K562 (cell line): ENCODE data around the gene VEGFB. TPM values are rescaled to one million over a fixed set of nuclear protein-coding genes. Genes with fewer than 3 reads are reported as not detected.

Source experiments
- CAMTA2 ChIP-seq: fragments of 250-450 bp; sonication (Bioruptor Pico); conservative IDR thresholded peaks from 2 replicates; pipeline ENCODE4 v1.5.1; 2022
- E2F3 ChIP-seq: fragments of 250-450 bp; sonication (Bioruptor Pico); IDR thresholded peaks from 2 replicates; pipeline ENCODE4 v1.4.0; 2020; ENCODE audit warnings: mild to moderate bottlenecking
- FOXA1 ChIP-seq: fragments of 450-650 bp; IDR thresholded peaks from 2 replicates; pipeline ENCODE4 v1.6.1; 2016; ENCODE audit warnings: mild to moderate bottlenecking, borderline replicate concordance
- GATA2 ChIP-seq: sonication (generic); formaldehyde crosslinking; IDR thresholded peaks from 2 replicates; pipeline ENCODE4 v1.4.0; 2020; ENCODE audit warnings: mild to moderate bottlenecking, missing genetic modification reagents
- KDM5B ChIP-seq: fragments of 200-600 bp; sonication (generic); IDR thresholded peaks from 2 replicates; pipeline ENCODE4 v1.6.1; 2012; ENCODE audit warnings: low read depth, mild to moderate bottlenecking, moderate library complexity, low read length, control low read depth, inconsistent platforms; ENCODE audit not compliant: insufficient replicate concordance
- MAFK ChIP-seq: IDR thresholded peaks from 2 replicates; pipeline ENCODE4 v1.6.1; 2011; ENCODE audit warnings: low read length, improper control_type of control experiment
- ZNF444 ChIP-seq: fragments of 250-450 bp; sonication (Bioruptor Pico); IDR thresholded peaks from 2 replicates; pipeline ENCODE4 v1.4.0; 2020; ENCODE audit warnings: mild to moderate bottlenecking, moderate library complexity
- ZNF583 ChIP-seq: fragments of 250-450 bp; sonication (Bioruptor Pico); IDR thresholded peaks from 2 replicates; pipeline ENCODE4 v1.4.0; 2020
- polyA plus RNA-seq, 8 experiments: library from polyadenylated mRNA; depleted of rRNA in 4 of 8; stranded (reverse) in 5 of 8; unstranded in 3 of 8; fragments of >200 nt; fragmentation: Nextera tagmentation in 2 of 8; fragmentation: Illumina TruSeq in 1 of 8; extraction: Ambion mirVana in 2 of 8; extraction: Trizol in 1 of 8; gene quantifications; 2 replicates each; pipeline versions ENCODE4 v1.2.1 to v1.2.3, GENCODE V29; 2011 to 2014; ENCODE audit warnings: inconsistent platforms in 1 of 8, missing spikeins in 1 of 8
- total RNA-seq, 7 experiments: library from RNA; depleted of rRNA in 6 of 7; stranded (reverse); fragments of >200 nt in 6 of 7; fragmentation: Illumina TruSeq in 2 of 7; extraction: Trizol in 2 of 7; gene quantifications; 2 replicates each; pipeline versions ENCODE4 v1.2.1 to v1.2.3, GENCODE V29; 2011 to 2021; ENCODE audit warnings: low replicate concordance in 1 of 7
- TF ChIP-seq, protein P1 (sequence below): fragments of 450-650 bp; formaldehyde crosslinking; IDR thresholded peaks from 2 replicates; pipeline ENCODE4 v1.4.0; 2022; ENCODE audit warnings: mild to moderate bottlenecking, moderate library complexity
- TF ChIP-seq, protein P2 (sequence below): fragments of 250-450 bp; sonication (Bioruptor Pico); IDR thresholded peaks from 2 replicates; pipeline ENCODE4 v1.8.0; 2021; ENCODE audit warnings: moderate library complexity, mild to moderate bottlenecking, inconsistent platforms
- TF ChIP-seq, protein P3 (sequence below), 2 experiments: fragments of 450-650 bp; IDR thresholded peaks; 2 replicates each; pipeline ENCODE4 v1.6.1; 2018; ENCODE audit warnings: mild to moderate bottlenecking in 2 of 2, low read depth in 1 of 2; ENCODE audit not compliant: partially characterized antibody in 2 of 2
- TF ChIP-seq, protein P4 (sequence below): sonication (generic); formaldehyde crosslinking; IDR thresholded peaks from 2 replicates; pipeline ENCODE4 v1.8.0; 2022; ENCODE audit warnings: mild to moderate bottlenecking, missing genetic modification reagents

The VEGFB gene
- total and polyA plus RNA-seq, 9 of the 15 experiments (the other 6 are each of a cell fraction or from before 2014, with no cell fraction given) = 11.0 to 83.4 (median 25.7) TPM

DNA sequence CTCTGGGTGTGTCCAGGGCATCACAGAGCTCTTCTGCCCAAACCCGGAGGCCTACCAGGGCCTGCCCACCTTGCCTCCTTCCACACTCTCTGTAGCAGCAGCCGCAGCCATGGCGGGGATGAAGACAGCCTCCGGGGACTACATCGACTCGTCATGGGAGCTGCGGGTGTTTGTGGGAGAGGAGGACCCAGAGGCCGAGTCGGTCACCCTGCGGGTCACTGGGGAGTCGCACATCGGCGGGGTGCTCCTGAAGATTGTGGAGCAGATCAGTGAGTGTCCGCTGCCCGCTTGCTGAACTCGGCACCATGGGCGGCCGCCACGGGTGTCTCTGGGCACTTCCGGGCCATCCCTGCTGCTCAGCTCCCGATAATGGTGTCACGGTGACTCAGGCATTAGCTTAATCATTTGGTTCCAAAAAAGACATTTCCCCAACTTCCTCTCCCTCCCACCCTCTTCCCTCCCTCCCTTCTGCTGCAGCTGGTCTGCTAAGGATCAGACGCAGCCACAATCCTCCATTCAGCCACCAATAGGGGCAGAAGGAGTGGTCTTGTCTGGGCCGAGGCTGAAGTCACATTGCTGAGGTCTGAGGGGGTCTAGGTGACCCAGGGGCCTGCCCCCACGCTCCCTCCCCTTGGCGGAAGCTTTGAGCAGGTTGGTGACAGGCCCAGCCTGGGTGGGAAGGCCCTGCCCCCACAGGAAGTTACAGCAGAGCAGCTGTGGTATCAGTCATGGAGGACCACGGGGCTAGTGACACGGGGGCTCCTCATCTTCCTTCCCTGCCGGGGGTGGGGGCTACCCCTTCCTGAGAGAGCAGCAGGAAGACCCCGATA is 26.9 kb upstream of the VEGFB start (continued):
- TF ChIP-seq, protein P1, sequence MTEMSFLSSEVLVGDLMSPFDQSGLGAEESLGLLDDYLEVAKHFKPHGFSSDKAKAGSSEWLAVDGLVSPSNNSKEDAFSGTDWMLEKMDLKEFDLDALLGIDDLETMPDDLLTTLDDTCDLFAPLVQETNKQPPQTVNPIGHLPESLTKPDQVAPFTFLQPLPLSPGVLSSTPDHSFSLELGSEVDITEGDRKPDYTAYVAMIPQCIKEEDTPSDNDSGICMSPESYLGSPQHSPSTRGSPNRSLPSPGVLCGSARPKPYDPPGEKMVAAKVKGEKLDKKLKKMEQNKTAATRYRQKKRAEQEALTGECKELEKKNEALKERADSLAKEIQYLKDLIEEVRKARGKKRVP (CRISPR knock-in tag) = no peak
- TF ChIP-seq ZNF583 (0 out of 2 replicates have a peak, but pooled peaks have one; percentile 18), ZNF444 (CRISPR knock-in tag) (no peak), E2F3 (peak; percentile 50; the same call in 1 of the 2 replicates), FOXA1 (no peak), KDM5B (peak; percentile 45), GATA2 (CRISPR knock-in tag) (peak; percentile 49; the same call in 1 of the 2 replicates), CAMTA2 (CRISPR knock-in tag) (no peak), MAFK (peak; percentile 84)
- TF ChIP-seq, protein P2, sequence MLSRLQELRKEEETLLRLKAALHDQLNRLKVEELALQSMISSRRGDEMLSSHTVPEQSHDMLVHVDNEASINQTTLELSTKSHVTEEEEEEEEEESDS = no peak
- TF ChIP-seq, protein P3, sequence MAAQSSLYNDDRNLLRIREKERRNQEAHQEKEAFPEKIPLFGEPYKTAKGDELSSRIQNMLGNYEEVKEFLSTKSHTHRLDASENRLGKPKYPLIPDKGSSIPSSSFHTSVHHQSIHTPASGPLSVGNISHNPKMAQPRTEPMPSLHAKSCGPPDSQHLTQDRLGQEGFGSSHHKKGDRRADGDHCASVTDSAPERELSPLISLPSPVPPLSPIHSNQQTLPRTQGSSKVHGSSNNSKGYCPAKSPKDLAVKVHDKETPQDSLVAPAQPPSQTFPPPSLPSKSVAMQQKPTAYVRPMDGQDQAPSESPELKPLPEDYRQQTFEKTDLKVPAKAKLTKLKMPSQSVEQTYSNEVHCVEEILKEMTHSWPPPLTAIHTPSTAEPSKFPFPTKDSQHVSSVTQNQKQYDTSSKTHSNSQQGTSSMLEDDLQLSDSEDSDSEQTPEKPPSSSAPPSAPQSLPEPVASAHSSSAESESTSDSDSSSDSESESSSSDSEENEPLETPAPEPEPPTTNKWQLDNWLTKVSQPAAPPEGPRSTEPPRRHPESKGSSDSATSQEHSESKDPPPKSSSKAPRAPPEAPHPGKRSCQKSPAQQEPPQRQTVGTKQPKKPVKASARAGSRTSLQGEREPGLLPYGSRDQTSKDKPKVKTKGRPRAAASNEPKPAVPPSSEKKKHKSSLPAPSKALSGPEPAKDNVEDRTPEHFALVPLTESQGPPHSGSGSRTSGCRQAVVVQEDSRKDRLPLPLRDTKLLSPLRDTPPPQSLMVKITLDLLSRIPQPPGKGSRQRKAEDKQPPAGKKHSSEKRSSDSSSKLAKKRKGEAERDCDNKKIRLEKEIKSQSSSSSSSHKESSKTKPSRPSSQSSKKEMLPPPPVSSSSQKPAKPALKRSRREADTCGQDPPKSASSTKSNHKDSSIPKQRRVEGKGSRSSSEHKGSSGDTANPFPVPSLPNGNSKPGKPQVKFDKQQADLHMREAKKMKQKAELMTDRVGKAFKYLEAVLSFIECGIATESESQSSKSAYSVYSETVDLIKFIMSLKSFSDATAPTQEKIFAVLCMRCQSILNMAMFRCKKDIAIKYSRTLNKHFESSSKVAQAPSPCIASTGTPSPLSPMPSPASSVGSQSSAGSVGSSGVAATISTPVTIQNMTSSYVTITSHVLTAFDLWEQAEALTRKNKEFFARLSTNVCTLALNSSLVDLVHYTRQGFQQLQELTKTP (IDR thresholded peaks at IDR 0.05; ENCODE audit: low read depth in 1 of 2, partially characterized antibody in 2 of 2) = peak in 1 of 2 experiments; percentile 50
- TF ChIP-seq, protein P4, sequence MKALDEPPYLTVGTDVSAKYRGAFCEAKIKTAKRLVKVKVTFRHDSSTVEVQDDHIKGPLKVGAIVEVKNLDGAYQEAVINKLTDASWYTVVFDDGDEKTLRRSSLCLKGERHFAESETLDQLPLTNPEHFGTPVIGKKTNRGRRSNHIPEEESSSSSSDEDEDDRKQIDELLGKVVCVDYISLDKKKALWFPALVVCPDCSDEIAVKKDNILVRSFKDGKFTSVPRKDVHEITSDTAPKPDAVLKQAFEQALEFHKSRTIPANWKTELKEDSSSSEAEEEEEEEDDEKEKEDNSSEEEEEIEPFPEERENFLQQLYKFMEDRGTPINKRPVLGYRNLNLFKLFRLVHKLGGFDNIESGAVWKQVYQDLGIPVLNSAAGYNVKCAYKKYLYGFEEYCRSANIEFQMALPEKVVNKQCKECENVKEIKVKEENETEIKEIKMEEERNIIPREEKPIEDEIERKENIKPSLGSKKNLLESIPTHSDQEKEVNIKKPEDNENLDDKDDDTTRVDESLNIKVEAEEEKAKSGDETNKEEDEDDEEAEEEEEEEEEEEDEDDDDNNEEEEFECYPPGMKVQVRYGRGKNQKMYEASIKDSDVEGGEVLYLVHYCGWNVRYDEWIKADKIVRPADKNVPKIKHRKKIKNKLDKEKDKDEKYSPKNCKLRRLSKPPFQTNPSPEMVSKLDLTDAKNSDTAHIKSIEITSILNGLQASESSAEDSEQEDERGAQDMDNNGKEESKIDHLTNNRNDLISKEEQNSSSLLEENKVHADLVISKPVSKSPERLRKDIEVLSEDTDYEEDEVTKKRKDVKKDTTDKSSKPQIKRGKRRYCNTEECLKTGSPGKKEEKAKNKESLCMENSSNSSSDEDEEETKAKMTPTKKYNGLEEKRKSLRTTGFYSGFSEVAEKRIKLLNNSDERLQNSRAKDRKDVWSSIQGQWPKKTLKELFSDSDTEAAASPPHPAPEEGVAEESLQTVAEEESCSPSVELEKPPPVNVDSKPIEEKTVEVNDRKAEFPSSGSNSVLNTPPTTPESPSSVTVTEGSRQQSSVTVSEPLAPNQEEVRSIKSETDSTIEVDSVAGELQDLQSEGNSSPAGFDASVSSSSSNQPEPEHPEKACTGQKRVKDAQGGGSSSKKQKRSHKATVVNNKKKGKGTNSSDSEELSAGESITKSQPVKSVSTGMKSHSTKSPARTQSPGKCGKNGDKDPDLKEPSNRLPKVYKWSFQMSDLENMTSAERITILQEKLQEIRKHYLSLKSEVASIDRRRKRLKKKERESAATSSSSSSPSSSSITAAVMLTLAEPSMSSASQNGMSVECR (CRISPR knock-in tag) = peak; percentile 90
